Mammary epithelial cell (primary cell): ENCODE results near the gene ARSA.

Experiments used
- CTCF ChIP-seq, 2 donors: IDR thresholded peaks in 1 of 2; conservative IDR thresholded peaks in 1 of 2; 2 replicates each; pipeline ENCODE4 v1.5.1; 2011 to 2012; ENCODE audit warnings: inconsistent platforms in 2 of 2, low read length in 2 of 2, mild to moderate bottlenecking in 2 of 2, control low read depth in 1 of 2, low read depth in 1 of 2; ENCODE audit not compliant: insufficient read depth in 1 of 2; ENCODE audit errors: extremely low read depth in 1 of 2
- EZH2 ChIP-seq: IDR thresholded peaks from 2 replicates; pipeline ENCODE4 v1.6.1; 2012; ENCODE audit warnings: low read length, inconsistent platforms, borderline replicate concordance

GRCh38 chr22:50630376-50630775 is 2.4 kb upstream of the ARSA start:
- TF ChIP-seq CTCF (conservative IDR thresholded peaks at IDR 0.05 in 1 of 2, IDR thresholded peaks at IDR 0.05 in 1 of 2; ENCODE audit: extremely low read depth in 1 of 2, insufficient read depth in 1 of 2, low read depth in 1 of 2, low read length in 2 of 2) (no peak), EZH2 (no peak)
